HepG2 (cell line): Measurements from ENCODE around the gene TERC. TPM values are rescaled to one million over a fixed set of nuclear protein-coding genes. Genes with fewer than 3 reads are reported as not detected.

Source experiments
- ATAC-seq: fragments of 200-7000 bp; cut with Tn5 transposase; 3 replicates; pipeline ENCODE4 v1.9.1; 2020; ENCODE audit warnings: mild to moderate bottlenecking, moderate library complexity
- BruUV-seq: library from RNA; stranded (reverse); fragments of 400-500 nt; replicated peaks from 2 replicates; lab custom pipeline; 2021; lab: Mats Ljungman, UMichigan
- CTCF ChIA-PET: fragments of 300-600 bp; formaldehyde crosslinking; extraction: SDS; loops from one replicate; lab custom pipeline; 2021; ENCODE audit warnings: low total read pairs, inconsistent platforms, low intra/inter-chr PET ratio; lab: Yijun Ruan, JAX
- POLR2A ChIA-PET: fragments of 350-600 bp; sonication (Branson Sonifier 250); formaldehyde crosslinking; loops from one replicate; lab custom pipeline; 2020; ENCODE audit warnings: antibody characterized with exemption, inconsistent platforms; lab: Yijun Ruan, JAX
- DNase-seq: peaks from one replicate; pipeline ENCODE4 v3.0.0-alpha.2; 2015; ENCODE audit warnings: low spot score
- FAIRE-seq: peaks from 3 replicates; lab custom pipeline; 2011; peaks lifted over from hg19 to GRCh38; lab: Jason Lieb, UNC
- H2AFZ ChIP-seq: one replicate; pipeline ENCODE4 v1.6.1; 2011; ENCODE audit warnings: low read length, inconsistent platforms
- H3K27ac ChIP-seq: fragments of 300-600 bp; 3 replicates; pipeline ENCODE4 v1.8.0; 2011; ENCODE audit warnings: mixed run types, mild to moderate bottlenecking, mixed read lengths, low read length, inconsistent platforms; ENCODE audit not compliant: insufficient read depth; ENCODE audit errors: extremely low read length
- H3K27me3 ChIP-seq, 2 experiments: fragments of 200-600 bp in 1 of 2; 2 replicates in 1 of 2; 3 replicates in 1 of 2; pipeline versions ENCODE4 v1.6.0 to v1.8.0; 2011; ENCODE audit warnings: low read length in 2 of 2, mild to moderate bottlenecking in 2 of 2, moderate library complexity in 2 of 2, inconsistent platforms in 1 of 2; ENCODE audit not compliant: insufficient read depth in 2 of 2, control insufficient read depth in 1 of 2
- H3K36me3 ChIP-seq, 2 experiments: fragments of 200-600 bp in 1 of 2; replicated peaks in 1 of 2; 2 replicates in 1 of 2; 3 replicates in 1 of 2; pipeline versions ENCODE4 v1.5.1 to v1.8.0; 2011; ENCODE audit warnings: low read length in 2 of 2, inconsistent platforms in 1 of 2; ENCODE audit not compliant: insufficient read depth in 2 of 2, control insufficient read depth in 1 of 2
- H3K4me1 ChIP-seq: 2 replicates; pipeline ENCODE4 v1.5.1; 2012; ENCODE audit warnings: low read length, inconsistent platforms; ENCODE audit not compliant: insufficient read depth
- H3K4me2 ChIP-seq: 2 replicates; pipeline ENCODE4 v1.6.0; 2011; ENCODE audit warnings: low read depth, low read length, inconsistent platforms
- H3K4me3 ChIP-seq, 3 experiments: fragments of 200-600 bp in 1 of 3; sonication (generic), shearing (Covaris generic) in 1 of 3; replicated peaks in 1 of 3; 2 replicates each; pipeline ENCODE4 v1.5.1; 2011 to 2016; ENCODE audit warnings: low read length in 3 of 3, inconsistent platforms in 2 of 3, low read depth in 2 of 3, mild to moderate bottlenecking in 2 of 3, control low read depth in 1 of 3, mixed read lengths in 1 of 3; ENCODE audit not compliant: insufficient read depth in 1 of 3
- H3K79me2 ChIP-seq: one replicate; pipeline ENCODE4 v1.6.1; 2011; ENCODE audit warnings: low read length, inconsistent platforms; ENCODE audit not compliant: insufficient read depth
- H3K9ac ChIP-seq: 2 replicates; pipeline ENCODE4 v1.6.0; 2011; ENCODE audit warnings: mild to moderate bottlenecking, low read depth, low read length, inconsistent platforms; ENCODE audit not compliant: insufficient read depth
- H3K9me3 ChIP-seq: 2 replicates; pipeline ENCODE4 v1.5.1; 2012; ENCODE audit warnings: mild to moderate bottlenecking, low read length
- H4K20me1 ChIP-seq: 2 replicates; pipeline ENCODE4 v1.6.0; 2011; ENCODE audit warnings: inconsistent platforms, mild to moderate bottlenecking, low read length, moderate library complexity; ENCODE audit not compliant: insufficient read depth
- BHLHE40 ChIP-seq: IDR thresholded peaks from 2 replicates; pipeline ENCODE4 v1.6.1; 2011; ENCODE audit warnings: low read length, improper control_type of control experiment
- CHD4 ChIP-seq: fragments of 200-600 bp; sonication (generic); IDR thresholded peaks from 2 replicates; pipeline ENCODE4 v1.7.0; 2017; ENCODE audit warnings: mild to moderate bottlenecking, low read length, borderline replicate concordance
- CREB1 ChIP-seq, 2 experiments: fragments of 450-650 bp in 1 of 2; IDR thresholded peaks; 2 replicates each; pipeline ENCODE4 v1.6.1; 2016 to 2017; ENCODE audit warnings: control low read depth in 1 of 2, mild to moderate bottlenecking in 1 of 2, missing compliant biosample characterization in 1 of 2, missing genetic modification characterization in 1 of 2
- FOSL2 ChIP-seq: sonication (generic); formaldehyde crosslinking; IDR thresholded peaks from 2 replicates; pipeline ENCODE4 v1.4.0; 2020; ENCODE audit warnings: missing genetic modification reagents
- HIVEP1 ChIP-seq: sonication (generic); formaldehyde crosslinking; IDR thresholded peaks from 2 replicates; pipeline ENCODE4 v1.4.0; 2020; ENCODE audit warnings: mild to moderate bottlenecking, missing genetic modification reagents
- MAF1 ChIP-seq: sonication (generic); formaldehyde crosslinking; IDR thresholded peaks from 2 replicates; pipeline ENCODE4 v1.5.0; 2020; ENCODE audit warnings: missing genetic modification reagents, borderline replicate concordance
- NRL ChIP-seq: sonication (generic); formaldehyde crosslinking; IDR thresholded peaks from 2 replicates; pipeline ENCODE4 v1.5.0; 2020; ENCODE audit warnings: missing genetic modification reagents, mild to moderate bottlenecking, moderate library complexity, borderline replicate concordance
- ZBTB3 ChIP-seq: sonication (generic); formaldehyde crosslinking; IDR thresholded peaks from 2 replicates; pipeline ENCODE4 v1.4.0; 2020; ENCODE audit warnings: low read depth, mild to moderate bottlenecking, moderate library complexity, missing genetic modification reagents, borderline replicate concordance
- ZNF382 ChIP-seq: sonication (generic); formaldehyde crosslinking; IDR thresholded peaks from 2 replicates; pipeline ENCODE4 v1.5.0; 2020; ENCODE audit warnings: missing genetic modification reagents, mild to moderate bottlenecking, borderline replicate concordance
- ZNF660 ChIP-seq: sonication (generic); formaldehyde crosslinking; IDR thresholded peaks from 2 replicates; pipeline ENCODE4 v1.5.1; 2020; ENCODE audit warnings: mild to moderate bottlenecking, low read depth, missing genetic modification reagents, borderline replicate concordance
- ZNF792 ChIP-seq: IDR thresholded peaks from 2 replicates; pipeline ENCODE4 v1.6.1; 2016
- ZNF879 ChIP-seq: sonication (generic); formaldehyde crosslinking; IDR thresholded peaks from 2 replicates; pipeline ENCODE4 v1.8.1; 2023; ENCODE audit warnings: missing genetic modification reagents
- WGBS: methylation state at CpG from one replicate; pipeline ENCODE4 v1.1.6; 2017; ENCODE audit warnings: low lambda C conversion rate; 5-methylcytosine and 5-hydroxymethylcytosine counted together
- in situ Hi-C: cut with HindIII; loops from 2 replicates; pipeline ENCODE4 v1.10.0; 2017; ENCODE audit warnings: low pct_unique_long_range_greater_than_20kb; ENCODE audit not compliant: extremely low pct_ligation_motif_present
- intact Hi-C: fragments of 100-400 bp; cut with micrococcal nuclease; formaldehyde crosslinking; loops from one replicate; pipeline ENCODE4 v1.10.0; 2022; ENCODE audit not compliant: unreplicated experiment
- polyA plus RNA-seq, 8 experiments: library from polyadenylated mRNA; depleted of rRNA in 3 of 8; stranded (reverse) in 7 of 8; unstranded in 1 of 8; fragments of >200 nt; fragmentation: Illumina TruSeq in 4 of 8; extraction: Trizol in 4 of 8; gene quantifications; 2 replicates each; pipeline versions ENCODE4 v1.2.1 to v1.2.3, GENCODE V29; 2011 to 2016; ENCODE audit warnings: low read depth in 4 of 8, missing spikeins in 1 of 8, mixed read lengths in 1 of 8; ENCODE audit not compliant: insufficient read depth in 1 of 8
- total RNA-seq, 5 experiments: library from RNA; depleted of rRNA; stranded (reverse); fragments of >200 nt; fragmentation: Illumina TruSeq; extraction: Trizol; gene quantifications; 2 replicates each; pipeline ENCODE4 v1.2.3, GENCODE V29; 2016; ENCODE audit warnings: low read depth in 1 of 5
- TF ChIP-seq, protein P1 (sequence below): sonication (generic); formaldehyde crosslinking; IDR thresholded peaks from 2 replicates; pipeline ENCODE4 v1.9.0; 2021; ENCODE audit warnings: missing genetic modification reagents, mild to moderate bottlenecking, borderline replicate concordance
- TF ChIP-seq, protein P2 (sequence below): sonication (generic); formaldehyde crosslinking; IDR thresholded peaks from 2 replicates; pipeline ENCODE4 v1.8.1; 2023; ENCODE audit warnings: mild to moderate bottlenecking, missing genetic modification reagents
- TF ChIP-seq, protein P3 (sequence below): sonication (generic); formaldehyde crosslinking; IDR thresholded peaks from 2 replicates; pipeline ENCODE4 v1.5.0; 2020; ENCODE audit warnings: mild to moderate bottlenecking, missing genetic modification reagents

TERC gene
- total and polyA plus RNA-seq, 2 of the 13 experiments (the other 11 are each of a cell fraction or from before 2014, with no cell fraction given), result 1.3 to 74.6 TPM

DNA sequence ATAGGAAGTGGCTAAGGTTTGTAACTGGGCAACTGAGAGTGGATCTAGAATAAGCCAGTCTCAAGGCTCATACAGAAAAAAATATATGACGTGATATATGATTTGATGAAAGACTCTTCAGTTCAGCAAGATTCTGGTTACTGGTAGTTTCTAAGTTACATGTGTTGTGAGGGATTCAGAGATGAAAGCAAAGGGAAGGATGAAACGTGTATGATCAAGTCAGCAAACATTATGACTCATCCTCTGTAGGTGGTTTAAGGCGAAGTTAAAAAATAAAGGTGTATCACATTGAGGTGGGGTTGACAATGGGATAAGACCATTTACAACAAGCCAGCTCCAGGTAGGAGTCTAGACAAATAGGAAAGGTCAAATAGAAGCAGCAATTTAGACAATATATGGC, 16.2 kb downstream of the TERC start:
- in situ Hi-C loops (no loop called here), intact Hi-C loops (loop anchor here (10.0 kb wide), 1 partner anchor 704 kb away; no protein-coding TSS in a partner anchor)
- DNase-seq (peak; percentile 33), FAIRE-seq (no peak), ATAC-seq (no peak)
- WGBS, result 3% methylated on average over 3 of the region's 3 CpGs
- Histone ChIP-seq H3K27ac (no peak overlapping the region), H3K27me3 (peaks cover 0 to 5% of the 10 kb centered on the region in 2 experiments; a peak in 2 of 5 replicates), H2AFZ (no peak overlapping the region), H3K79me2 (no peaks in the 10 kb centered on the region), H3K9me3 (no peaks in the 10 kb centered on the region), H3K36me3 (no peaks in the 10 kb centered on the region), H3K9ac (no peak overlapping the region), H3K4me1 (peaks cover 4% of the 10 kb centered on the region; the same call in 1 of the 2 replicates), H3K4me3 (no peak overlapping the region), H3K4me2 (no peak overlapping the region), H4K20me1 (no peaks in the 10 kb centered on the region)
- CTCF ChIA-PET, result no interaction called here
- POLR2A ChIA-PET, result no interaction called here
- BruUV-seq, result no TSS peak
- no peak for TF ChIP-seq ZNF879
- peak; percentile 61; the same call in 1 of the 2 replicates for TF ChIP-seq CREB1 (IDR thresholded peaks at IDR 0.05)
- TF ChIP-seq CREB1 (CRISPR knock-in tag; IDR thresholded peaks at IDR 0.05), result no peak
- 0 out of 2 replicates have a peak, but pooled peaks have one; percentile 39 for TF ChIP-seq BHLHE40
- TF ChIP-seq FOSL2 (CRISPR knock-in tag), result peak; percentile 25; the same call in 1 of the 2 replicates
- TF ChIP-seq ZNF660 (CRISPR knock-in tag), result no peak

DNA sequence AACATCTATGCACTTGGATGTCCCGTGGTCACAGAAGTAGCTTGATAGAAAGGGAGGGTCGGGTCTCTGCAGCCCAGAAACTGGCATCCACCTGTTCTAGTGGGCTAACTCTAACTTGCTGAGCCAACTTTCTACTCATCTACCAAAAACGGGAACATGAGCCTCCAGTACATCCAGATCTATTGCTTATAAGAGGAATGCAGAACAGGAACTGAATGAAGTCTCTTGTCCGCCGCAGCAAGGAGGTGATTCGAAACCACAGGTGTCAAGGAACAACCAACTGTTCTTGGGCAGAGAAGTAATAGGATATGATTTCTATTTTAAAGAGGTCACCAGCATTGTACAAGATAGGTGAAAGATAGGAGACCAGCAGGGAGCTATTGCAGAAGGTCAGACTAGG, 17.9 kb downstream of the TERC start:
- Histone ChIP-seq H3K4me3 (no peak overlapping the region), H2AFZ (no peak overlapping the region), H3K4me1 (no peaks in the 10 kb centered on the region), H3K9ac (no peak overlapping the region), H3K36me3 (no peaks in the 10 kb centered on the region), H3K27me3 (peaks cover 0 to 5% of the 10 kb centered on the region in 2 experiments; a peak in 2 of 5 replicates), H3K79me2 (no peaks in the 10 kb centered on the region), H4K20me1 (no peaks in the 10 kb centered on the region), H3K4me2 (no peak overlapping the region), H3K27ac (no peak overlapping the region), H3K9me3 (no peaks in the 10 kb centered on the region)
- in situ Hi-C loops (no loop called here), intact Hi-C loops (loop anchor here (10.0 kb wide), 1 partner anchor 702 kb away; no protein-coding TSS in a partner anchor)
- POLR2A ChIA-PET, result no interaction called here
- no TSS peak for BruUV-seq
- WGBS, result 40% methylated on average over 5 of the region's 6 CpGs
- FAIRE-seq (no peak), ATAC-seq (no peak), DNase-seq (no peak)
- CTCF ChIA-PET, result no interaction called here
- TF ChIP-seq, protein P1, sequence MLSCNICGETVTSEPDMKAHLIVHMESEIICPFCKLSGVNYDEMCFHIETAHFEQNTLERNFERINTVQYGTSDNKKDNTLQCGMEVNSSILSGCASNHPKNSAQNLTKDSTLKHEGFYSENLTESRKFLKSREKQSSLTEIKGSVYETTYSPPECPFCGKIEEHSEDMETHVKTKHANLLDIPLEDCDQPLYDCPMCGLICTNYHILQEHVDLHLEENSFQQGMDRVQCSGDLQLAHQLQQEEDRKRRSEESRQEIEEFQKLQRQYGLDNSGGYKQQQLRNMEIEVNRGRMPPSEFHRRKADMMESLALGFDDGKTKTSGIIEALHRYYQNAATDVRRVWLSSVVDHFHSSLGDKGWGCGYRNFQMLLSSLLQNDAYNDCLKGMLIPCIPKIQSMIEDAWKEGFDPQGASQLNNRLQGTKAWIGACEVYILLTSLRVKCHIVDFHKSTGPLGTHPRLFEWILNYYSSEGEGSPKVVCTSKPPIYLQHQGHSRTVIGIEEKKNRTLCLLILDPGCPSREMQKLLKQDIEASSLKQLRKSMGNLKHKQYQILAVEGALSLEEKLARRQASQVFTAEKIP (CRISPR knock-in tag), result no peak
- TF ChIP-seq NRL (CRISPR knock-in tag) (no peak), MAF1 (no peak), ZBTB3 (CRISPR knock-in tag) (no peak), ZNF382 (CRISPR knock-in tag) (no peak), ZNF792 (CRISPR knock-in tag) (no peak), HIVEP1 (CRISPR knock-in tag) (no peak), CHD4 (no peak)
- TF ChIP-seq, protein P2, sequence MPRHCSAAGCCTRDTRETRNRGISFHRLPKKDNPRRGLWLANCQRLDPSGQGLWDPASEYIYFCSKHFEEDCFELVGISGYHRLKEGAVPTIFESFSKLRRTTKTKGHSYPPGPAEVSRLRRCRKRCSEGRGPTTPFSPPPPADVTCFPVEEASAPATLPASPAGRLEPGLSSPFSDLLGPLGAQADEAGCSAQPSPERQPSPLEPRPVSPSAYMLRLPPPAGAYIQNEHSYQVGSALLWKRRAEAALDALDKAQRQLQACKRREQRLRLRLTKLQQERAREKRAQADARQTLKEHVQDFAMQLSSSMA (CRISPR knock-in tag), result no peak
- TF ChIP-seq, protein P3, sequence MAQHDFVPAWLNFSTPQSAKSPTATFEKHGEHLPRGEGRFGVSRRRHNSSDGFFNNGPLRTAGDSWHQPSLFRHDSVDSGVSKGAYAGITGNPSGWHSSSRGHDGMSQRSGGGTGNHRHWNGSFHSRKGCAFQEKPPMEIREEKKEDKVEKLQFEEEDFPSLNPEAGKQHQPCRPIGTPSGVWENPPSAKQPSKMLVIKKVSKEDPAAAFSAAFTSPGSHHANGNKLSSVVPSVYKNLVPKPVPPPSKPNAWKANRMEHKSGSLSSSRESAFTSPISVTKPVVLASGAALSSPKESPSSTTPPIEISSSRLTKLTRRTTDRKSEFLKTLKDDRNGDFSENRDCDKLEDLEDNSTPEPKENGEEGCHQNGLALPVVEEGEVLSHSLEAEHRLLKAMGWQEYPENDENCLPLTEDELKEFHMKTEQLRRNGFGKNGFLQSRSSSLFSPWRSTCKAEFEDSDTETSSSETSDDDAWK (CRISPR knock-in tag), result no peak
